NCI-H345 treated with DMSO at 0.1 percent for 48 hours (cell line): ENCODE results near the gene REPIN1.
"Not testable (repeated sequence)": the region's sequence is repeated elsewhere in the genome, so short reads cannot be mapped to it uniquely, and the experiment has no call there.

ENCODE experiments used
- DNase-seq: peaks from one replicate; lab custom pipeline; 2025; ENCODE audit not compliant: unreplicated experiment; lab: John Stamatoyannopoulos, UW

REPIN1 gene

GRCh38 chr7:150374472-150374871 lies 5.8 kb downstream of the REPIN1 start:
- no peak for DNase-seq

- no peak for DNase-seq
Measured at GRCh38 chr7:150375662-150376521, 7.3 kb downstream of the REPIN1 start.

GRCh38 chr7:150376560-150376959 lies 7.9 kb downstream of the REPIN1 start:
- DNase-seq: no peak

- no peak for DNase-seq
Measured at GRCh38 chr7:150377196-150377595, 8.6 kb downstream of the REPIN1 start.

- DNase-seq: no peak
Measured at GRCh38 chr7:150377635-150378034, 9.0 kb downstream of the REPIN1 start.

- DNase-seq: peak; percentile 52
Measured at GRCh38 chr7:150378115-150378852, 9.7 kb downstream of the REPIN1 start.

GRCh38 chr7:150378853-150379440 lies 10.3 kb downstream of the REPIN1 start, which contains the start of gene ZNF775:
ZNF775 (plus strand) TSS chr7:150379330; CDS start chr7:150388471, 9,141 bp downstream.
- DNase-seq: peak; percentile 91

GRCh38 chr7:150379441-150380379 lies 11.1 kb downstream of the REPIN1 start:
- DNase-seq: no peak

- DNase-seq: no peak
Measured at GRCh38 chr7:150380463-150380862, 11.8 kb downstream of the REPIN1 start.

GRCh38 chr7:150381096-150381495 lies 12.5 kb downstream of the REPIN1 start:
- no peak for DNase-seq

GRCh38 chr7:150381785-150382122 lies 13.1 kb downstream of the REPIN1 start:
- DNase-seq: no peak

GRCh38 chr7:150382123-150382843 lies 13.7 kb downstream of the REPIN1 start:
- DNase-seq: no peak

GRCh38 chr7:150382844-150383225 lies 14.2 kb downstream of the REPIN1 start:
- DNase-seq: no peak

GRCh38 chr7:150383710-150384397 lies 15.2 kb downstream of the REPIN1 start:
- DNase-seq: peak; percentile 72

GRCh38 chr7:150384406-150385301 lies 16.0 kb downstream of the REPIN1 start:
- no peak for DNase-seq

- no peak for DNase-seq
Measured at GRCh38 chr7:150385302-150385723, 16.7 kb downstream of the REPIN1 start.

- not testable (repeated sequence) for DNase-seq
Measured at GRCh38 chr7:150385884-150386283, 17.3 kb downstream of the REPIN1 start.

- no peak for DNase-seq
Measured at GRCh38 chr7:150388306-150388705, 19.7 kb downstream of the REPIN1 start.
